Transverse colon (tissue), 4 donors: ENCODE data around the gene ACTBL2.

Source experiments
- POLR2AphosphoS5 ChIP-seq, 3 donors: sonication (generic); formaldehyde crosslinking; IDR thresholded peaks; one replicate each; pipeline ENCODE4 v1.6.1; 2016; ENCODE audit warnings: antibody characterized with exemption in 3 of 3
- TF ChIP-seq, protein P1 (sequence below), 5 experiments: fragments of 200-600 bp in 3 of 5; fragments of 450-650 bp in 2 of 5; sonication (generic) in 3 of 5; IDR thresholded peaks; 1 replicate in 2 of 5; 2 replicates in 3 of 5; pipeline ENCODE4 v1.5.1; 2016 to 2017; ENCODE audit warnings: antibody characterized with exemption in 5 of 5, inconsistent platforms in 3 of 5, mild to moderate bottlenecking in 2 of 5, moderate library complexity in 1 of 5

DNA sequence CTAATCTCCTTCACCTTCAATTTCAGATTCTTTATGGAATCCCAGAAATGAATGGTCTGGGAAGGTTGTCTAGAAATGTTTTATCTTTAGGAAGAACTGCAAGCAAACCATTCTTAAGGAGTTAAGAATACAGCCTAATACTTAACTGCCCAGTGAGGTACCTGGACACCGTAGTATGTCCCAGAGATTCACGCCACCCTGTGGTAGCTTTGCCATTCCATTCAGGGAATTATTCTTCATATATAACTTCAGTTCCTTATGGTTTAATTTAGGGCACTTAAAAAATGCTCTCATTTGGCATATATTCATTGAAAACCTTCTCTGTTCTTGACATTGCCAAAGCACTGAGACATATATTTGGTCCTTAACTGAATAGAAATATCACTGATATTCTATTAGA, 49.7 kb downstream of the ACTBL2 start:
- TF ChIP-seq, protein P1, sequence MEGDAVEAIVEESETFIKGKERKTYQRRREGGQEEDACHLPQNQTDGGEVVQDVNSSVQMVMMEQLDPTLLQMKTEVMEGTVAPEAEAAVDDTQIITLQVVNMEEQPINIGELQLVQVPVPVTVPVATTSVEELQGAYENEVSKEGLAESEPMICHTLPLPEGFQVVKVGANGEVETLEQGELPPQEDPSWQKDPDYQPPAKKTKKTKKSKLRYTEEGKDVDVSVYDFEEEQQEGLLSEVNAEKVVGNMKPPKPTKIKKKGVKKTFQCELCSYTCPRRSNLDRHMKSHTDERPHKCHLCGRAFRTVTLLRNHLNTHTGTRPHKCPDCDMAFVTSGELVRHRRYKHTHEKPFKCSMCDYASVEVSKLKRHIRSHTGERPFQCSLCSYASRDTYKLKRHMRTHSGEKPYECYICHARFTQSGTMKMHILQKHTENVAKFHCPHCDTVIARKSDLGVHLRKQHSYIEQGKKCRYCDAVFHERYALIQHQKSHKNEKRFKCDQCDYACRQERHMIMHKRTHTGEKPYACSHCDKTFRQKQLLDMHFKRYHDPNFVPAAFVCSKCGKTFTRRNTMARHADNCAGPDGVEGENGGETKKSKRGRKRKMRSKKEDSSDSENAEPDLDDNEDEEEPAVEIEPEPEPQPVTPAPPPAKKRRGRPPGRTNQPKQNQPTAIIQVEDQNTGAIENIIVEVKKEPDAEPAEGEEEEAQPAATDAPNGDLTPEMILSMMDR (IDR thresholded peaks at IDR 0.05) = no peak
- TF ChIP-seq POLR2AphosphoS5 (IDR thresholded peaks at IDR 0.05) = no peak
